AG04449 (cell line): ENCODE results near the gene PCBP3.

Source experiments
- CTCF ChIA-PET: fragments of 350-600 bp; formaldehyde crosslinking; extraction: SDS; loops from one replicate; lab custom pipeline; 2021; ENCODE audit warnings: antibody characterized with exemption; lab: Yijun Ruan, JAX
- POLR2A ChIA-PET: fragments of 400-600, 350-600 bp; formaldehyde crosslinking; extraction: SDS; loops from one replicate; lab custom pipeline; 2020; ENCODE audit warnings: antibody characterized with exemption, inconsistent platforms; lab: Yijun Ruan, JAX
- DNase-seq: peaks from one replicate; pipeline ENCODE4 v3.0.0-alpha.2; 2010; ENCODE audit warnings: low read depth, low spot score
- H3K4me3 ChIP-seq: 2 replicates; pipeline ENCODE4 v1.5.1; 2011; ENCODE audit warnings: low read depth, mild to moderate bottlenecking, control low read depth, low read length
- TF ChIP-seq, protein P1 (sequence below): IDR thresholded peaks from one replicate; pipeline ENCODE4 v1.5.1; 2011; ENCODE audit warnings: mild to moderate bottlenecking, moderate library complexity, low read length, control low read depth, inconsistent platforms; ENCODE audit not compliant: insufficient read depth; ENCODE audit errors: missing control alignments

PCBP3 gene

DNA sequence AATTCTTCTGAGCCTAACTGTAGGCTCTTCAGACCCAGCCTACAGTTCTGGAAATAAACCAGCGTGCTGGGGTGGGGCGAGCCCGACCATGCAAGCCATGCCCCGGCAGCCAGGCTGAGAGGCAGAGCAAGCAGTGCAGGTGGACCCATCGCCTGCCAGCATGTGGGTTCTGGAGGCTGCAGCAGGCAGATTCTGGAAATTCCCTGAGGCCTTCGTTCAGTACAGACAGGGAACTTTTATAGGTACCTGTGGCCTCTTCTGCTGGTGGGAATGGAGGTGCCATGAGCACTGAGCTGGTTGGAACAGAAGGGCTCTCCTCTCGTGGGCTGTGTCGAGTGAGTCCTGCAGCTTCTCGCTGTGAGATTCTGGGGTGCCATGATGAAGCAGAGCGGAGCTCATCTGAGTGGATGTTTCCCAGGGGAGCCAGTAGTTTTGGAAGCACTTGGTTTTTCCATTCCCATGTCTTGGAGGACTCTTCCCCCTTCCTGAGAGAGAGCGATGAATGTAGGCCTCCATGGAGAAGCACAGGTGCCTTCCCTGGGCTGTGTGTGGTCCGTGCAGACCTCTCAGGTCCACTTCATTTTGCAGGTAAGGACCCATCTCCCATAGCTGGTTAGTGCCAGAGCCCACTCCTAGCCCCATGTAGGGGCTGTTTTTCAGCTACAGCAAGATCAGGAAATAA, 94.1 kb downstream of the PCBP3 start:
- DNase-seq = no peak
- H3K4me3 ChIP-seq = no peak overlapping the region
- CTCF ChIA-PET = interaction anchor here (0.6 kb wide), 1 partner anchor 14 kb away, joined by 3 read pairs; no protein-coding TSS in a partner anchor
- TF ChIP-seq, protein P1, sequence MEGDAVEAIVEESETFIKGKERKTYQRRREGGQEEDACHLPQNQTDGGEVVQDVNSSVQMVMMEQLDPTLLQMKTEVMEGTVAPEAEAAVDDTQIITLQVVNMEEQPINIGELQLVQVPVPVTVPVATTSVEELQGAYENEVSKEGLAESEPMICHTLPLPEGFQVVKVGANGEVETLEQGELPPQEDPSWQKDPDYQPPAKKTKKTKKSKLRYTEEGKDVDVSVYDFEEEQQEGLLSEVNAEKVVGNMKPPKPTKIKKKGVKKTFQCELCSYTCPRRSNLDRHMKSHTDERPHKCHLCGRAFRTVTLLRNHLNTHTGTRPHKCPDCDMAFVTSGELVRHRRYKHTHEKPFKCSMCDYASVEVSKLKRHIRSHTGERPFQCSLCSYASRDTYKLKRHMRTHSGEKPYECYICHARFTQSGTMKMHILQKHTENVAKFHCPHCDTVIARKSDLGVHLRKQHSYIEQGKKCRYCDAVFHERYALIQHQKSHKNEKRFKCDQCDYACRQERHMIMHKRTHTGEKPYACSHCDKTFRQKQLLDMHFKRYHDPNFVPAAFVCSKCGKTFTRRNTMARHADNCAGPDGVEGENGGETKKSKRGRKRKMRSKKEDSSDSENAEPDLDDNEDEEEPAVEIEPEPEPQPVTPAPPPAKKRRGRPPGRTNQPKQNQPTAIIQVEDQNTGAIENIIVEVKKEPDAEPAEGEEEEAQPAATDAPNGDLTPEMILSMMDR = no peak
- POLR2A ChIA-PET = no interaction called here

DNA sequence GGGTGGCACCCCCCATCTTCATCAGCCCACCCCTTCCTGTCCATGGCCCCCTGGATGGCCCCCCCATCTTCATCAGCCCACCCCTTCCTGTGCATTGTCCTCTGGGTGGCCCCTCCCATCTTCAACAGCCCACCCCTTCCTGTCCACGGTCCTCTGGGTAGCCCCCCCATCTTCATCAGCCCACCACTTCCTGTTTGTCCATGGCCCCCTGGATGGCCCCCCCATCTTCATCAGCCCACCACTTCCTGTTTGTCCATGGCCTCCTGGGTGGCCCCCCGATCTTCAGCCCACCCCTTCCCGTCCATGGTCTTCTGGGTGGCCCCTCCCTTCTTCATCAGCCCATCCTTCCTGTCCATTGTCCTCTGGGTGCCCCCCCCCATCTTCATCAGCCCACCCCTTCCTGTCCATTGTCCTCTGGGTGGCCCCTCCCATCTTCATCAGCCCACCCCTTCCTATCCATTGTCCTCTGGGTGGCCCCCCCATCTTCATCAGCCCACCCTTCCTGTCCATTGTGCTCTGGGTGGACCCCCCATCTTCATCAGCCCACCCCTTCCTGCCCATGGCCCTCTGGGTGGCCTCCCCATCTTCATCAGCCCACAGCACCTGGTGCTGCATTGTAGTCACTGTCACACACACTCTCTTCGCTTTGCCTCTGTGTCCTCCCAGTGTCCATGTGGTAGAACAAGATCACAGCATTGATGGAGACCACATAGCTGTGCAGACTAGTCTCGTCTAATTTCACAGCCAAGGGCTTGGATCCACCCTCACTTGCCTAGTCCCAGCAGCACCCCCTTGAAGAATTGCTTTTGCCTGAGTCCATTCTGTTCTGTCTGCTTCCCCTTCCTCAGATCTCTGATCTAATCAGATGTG, 95.9 kb downstream of the PCBP3 start:
- no peak overlapping the region for H3K4me3 ChIP-seq
- no peak for DNase-seq
- CTCF ChIA-PET = no interaction called here

DNA sequence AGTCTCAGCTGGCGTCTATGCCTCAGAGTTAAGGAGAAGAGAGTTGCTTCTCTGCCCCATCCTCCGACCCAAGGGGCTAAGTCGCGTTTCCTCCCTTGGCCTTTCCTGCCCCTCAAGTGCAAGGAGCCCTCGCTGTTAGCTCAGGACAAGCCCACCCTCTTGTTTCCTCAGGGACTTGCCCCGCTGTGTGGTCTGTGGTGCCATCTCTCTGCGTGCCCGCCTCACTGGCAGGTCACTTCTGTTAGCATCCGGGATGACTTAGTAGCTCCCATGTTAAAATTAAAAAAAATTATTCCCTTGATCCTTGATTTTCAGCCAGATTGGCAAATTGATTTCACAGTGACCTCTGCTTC, 96.5 kb downstream of the PCBP3 start:
- no peak for DNase-seq
- CTCF ChIA-PET = no interaction called here
- POLR2A ChIA-PET = no interaction called here
- H3K4me3 ChIP-seq = no peak overlapping the region
- TF ChIP-seq, protein P1 = no peak

More for the DNA sequence above, 95.9 kb downstream of the PCBP3 start:
- TF ChIP-seq, protein P1 = no peak
- POLR2A ChIA-PET = no interaction called here

DNA sequence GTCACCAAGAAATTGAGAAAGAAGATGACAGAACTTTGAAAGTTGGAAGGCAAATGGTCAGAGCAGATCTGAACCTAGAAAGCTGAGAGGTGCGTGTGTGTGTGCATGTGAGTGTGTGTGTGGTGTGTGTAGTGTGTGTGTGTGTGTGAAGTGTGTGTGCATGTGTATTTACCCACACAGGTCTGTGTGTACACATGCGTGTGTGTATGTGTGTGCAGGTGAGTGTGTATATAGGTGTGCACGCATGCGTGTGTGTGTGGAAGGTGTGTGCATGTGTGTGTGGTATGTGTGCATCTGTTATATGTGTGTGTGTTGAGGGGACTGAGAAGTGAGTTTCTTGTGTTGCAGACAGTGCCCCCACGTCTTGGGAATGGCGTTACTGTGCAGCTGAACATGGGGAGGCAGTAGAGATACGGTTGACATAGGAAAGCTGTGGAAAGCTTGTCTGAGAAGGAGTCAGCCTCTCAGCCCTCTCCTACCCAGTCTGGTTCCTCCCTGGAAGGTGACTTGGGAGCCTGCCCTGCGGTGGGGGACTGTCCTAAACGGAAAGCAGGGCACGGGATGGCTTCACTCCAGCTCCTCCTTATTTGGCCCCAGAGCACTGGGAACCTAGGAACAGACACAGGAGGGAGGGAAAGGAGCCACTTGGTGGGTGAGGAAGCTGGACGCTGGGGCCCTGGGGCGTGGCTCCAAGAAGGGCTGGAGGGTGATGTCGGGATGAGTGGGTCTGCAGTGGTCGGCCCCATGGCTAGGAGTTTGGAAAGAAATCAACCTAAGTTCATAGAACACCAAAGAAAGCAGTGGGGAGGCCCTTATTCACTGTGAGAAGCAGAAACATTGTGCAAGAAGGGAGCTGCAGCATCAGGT, 97.2 kb downstream of the PCBP3 start:
- TF ChIP-seq, protein P1 = no peak
- ChIA-PET POLR2A (no interaction called here), CTCF (interaction anchor here (1.2 kb wide), 1 partner anchor 185 kb away, joined by 3 read pairs; no protein-coding TSS in a partner anchor)
- DNase-seq = no peak
- H3K4me3 ChIP-seq = no peak overlapping the region

DNA sequence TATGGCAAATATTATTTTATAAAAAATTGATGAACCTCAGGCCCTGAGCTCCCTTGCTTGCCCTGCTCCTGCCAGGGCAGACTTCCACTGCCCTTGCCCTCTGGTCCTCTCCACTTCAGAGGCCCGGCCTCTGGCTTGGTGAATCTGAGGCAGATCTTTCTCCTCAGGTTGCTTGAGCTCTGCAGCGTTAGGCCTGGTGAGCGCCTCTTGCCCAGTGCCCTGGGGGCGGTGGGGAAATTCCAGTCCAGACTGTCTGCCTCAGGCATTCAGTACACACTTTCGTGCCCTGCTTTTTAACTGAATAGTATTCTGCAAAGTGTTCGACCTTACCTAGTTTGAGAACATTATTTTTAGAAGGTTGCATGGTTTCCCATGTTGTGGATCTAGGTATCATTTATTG, 98.2 kb downstream of the PCBP3 start:
- POLR2A ChIA-PET = no interaction called here
- CTCF ChIA-PET = interaction anchor here (1.2 to 1.7 kb wide), 2 partner anchors 138 to 186 kb away, joined by 3 to 4 read pairs; no protein-coding TSS in a partner anchor
- TF ChIP-seq, protein P1 = no peak
- no peak overlapping the region for H3K4me3 ChIP-seq
- no peak for DNase-seq
